NCI-H1417 treated with DMSO at 0.1 percent for 48 hours (cell line): ENCODE data around the gene FHL1.

Experiments used
- DNase-seq: peaks from one replicate; lab custom pipeline; 2025; lab: John Stamatoyannopoulos, UW

The FHL1 gene

DNA sequence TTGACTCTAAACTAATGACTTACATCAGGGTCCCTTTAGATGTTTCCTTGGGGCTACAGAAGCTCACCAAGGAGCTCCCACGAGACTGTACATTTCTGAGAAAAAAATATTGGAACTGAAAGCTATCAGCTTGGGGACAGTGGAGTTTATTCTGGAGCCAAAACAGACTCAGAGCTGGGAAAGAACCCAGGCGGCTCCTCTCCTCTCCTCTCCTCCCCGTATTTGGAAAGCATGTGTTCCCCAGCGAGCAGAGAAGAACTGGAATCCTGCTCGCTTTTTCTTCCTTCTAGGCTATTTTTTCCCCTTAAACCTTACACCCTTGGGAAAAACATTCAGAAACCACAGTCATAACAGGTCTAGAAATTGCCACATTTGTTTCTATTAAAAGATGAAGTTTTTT lies 108.2 kb downstream of the FHL1 start:
- no peak for DNase-seq

DNA sequence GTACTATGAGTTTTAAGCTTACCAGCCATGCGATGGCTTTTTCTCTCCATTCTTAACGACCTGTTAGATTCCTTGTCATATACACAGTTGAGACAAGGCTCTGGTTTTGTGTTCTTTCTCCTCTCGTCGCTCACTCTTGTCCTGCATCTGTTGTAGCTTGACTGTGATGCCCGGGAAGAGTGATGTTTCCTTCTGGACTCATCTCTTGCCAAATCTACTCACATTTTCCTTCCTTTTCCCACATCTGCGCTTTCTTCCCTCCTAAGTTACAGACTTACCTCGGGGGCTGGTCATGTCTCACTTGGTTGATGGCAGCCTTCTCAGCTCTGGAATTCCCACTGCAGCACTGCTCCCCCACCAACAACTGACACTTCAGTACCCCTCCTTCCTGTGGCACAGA lies 108.7 kb downstream of the FHL1 start:
- DNase-seq: no peak

DNA sequence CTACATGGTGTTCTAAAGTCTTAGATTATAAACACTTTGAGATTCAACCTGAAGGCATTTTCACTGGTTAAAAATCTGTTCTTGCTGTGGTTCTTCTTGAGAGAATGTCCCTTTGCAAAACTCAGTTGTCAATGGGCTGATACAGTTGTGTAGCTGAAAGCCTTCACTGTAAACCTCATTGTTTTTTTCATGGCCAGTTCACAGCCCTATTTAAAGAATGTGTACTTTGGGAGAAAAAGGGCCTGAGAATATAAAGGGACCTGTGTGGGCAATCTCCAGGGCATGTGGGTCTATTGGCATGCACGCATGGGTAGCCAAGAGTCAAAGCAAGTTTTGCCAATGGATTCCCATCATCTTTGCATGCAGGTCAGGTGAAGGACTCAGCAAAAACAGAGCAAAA lies 111.6 kb downstream of the FHL1 start:
- no peak for DNase-seq

GRCh38 chrX:136259543-136259942 lies 112.2 kb downstream of the FHL1 start:
- DNase-seq: no peak

DNA sequence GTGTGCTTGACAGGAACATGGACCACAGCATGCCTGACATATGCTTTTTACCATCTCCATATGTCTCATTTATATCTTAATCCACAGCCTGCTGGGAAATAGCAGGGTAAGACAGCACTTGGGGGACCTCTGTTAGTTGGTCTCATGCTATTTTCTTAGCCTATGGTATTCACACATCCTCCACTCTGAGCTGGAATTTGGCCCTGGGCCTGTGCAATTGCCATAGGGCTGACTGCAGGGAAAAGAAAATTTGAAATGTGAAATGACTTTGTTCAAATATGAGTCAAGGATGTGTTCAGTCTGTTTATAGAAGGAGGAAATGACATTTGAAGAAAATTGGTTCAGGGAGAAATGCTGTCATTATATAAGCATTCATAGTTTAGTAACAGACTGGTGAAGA lies 113.4 kb downstream of the FHL1 start:
- DNase-seq: no peak
